Spleen (tissue), 11 donors: ENCODE results near the gene PTPRO. TPM values are rescaled to one million over a fixed set of nuclear protein-coding genes. Genes with fewer than 3 reads are reported as not detected.
A peak's percentile ranks its signal among the peaks of the same experiment; 100 is the strongest.

ENCODE experiments used
- DNase-seq: peaks from one replicate; pipeline ENCODE4 v3.0.0-alpha.2; 2020
- H3K27ac ChIP-seq, 8 donors: fragments of 200-600 bp; sonication (generic) in 7 of 8; 1 replicate in 4 of 8; 2 replicates in 4 of 8; pipeline versions ENCODE4 v1.5.0 to v1.8.0; 2016 to 2021; ENCODE audit warnings: inconsistent platforms in 4 of 8, mild to moderate bottlenecking in 4 of 8, moderate library complexity in 1 of 8
- H3K27me3 ChIP-seq, 7 donors: fragments of 200-600 bp; sonication (generic) in 6 of 7; replicated peaks in 1 of 7; 1 replicate in 4 of 7; 2 replicates in 3 of 7; pipeline versions ENCODE4 v1.5.0 to v1.8.0; 2016 to 2021; ENCODE audit warnings: inconsistent platforms in 3 of 7, mild to moderate bottlenecking in 1 of 7
- H3K36me3 ChIP-seq, 6 donors: fragments of 200-600 bp; sonication (generic) in 5 of 6; 1 replicate in 4 of 6; 2 replicates in 2 of 6; pipeline versions ENCODE4 v1.5.0 to v1.8.0; 2016 to 2021; ENCODE audit warnings: inconsistent platforms in 2 of 6
- H3K4me1 ChIP-seq, 6 donors: fragments of 200-600 bp; sonication (generic) in 5 of 6; 1 replicate in 3 of 6; 2 replicates in 3 of 6; pipeline versions ENCODE4 v1.5.0 to v1.8.0; 2016 to 2021; ENCODE audit warnings: inconsistent platforms in 3 of 6
- H3K4me3 ChIP-seq, 8 donors: fragments of 200-600 bp; sonication (generic) in 7 of 8; 1 replicate in 4 of 8; 2 replicates in 4 of 8; pipeline versions ENCODE4 v1.5.0 to v1.8.0; 2016 to 2021; ENCODE audit warnings: inconsistent platforms in 4 of 8, mild to moderate bottlenecking in 4 of 8, moderate library complexity in 2 of 8
- H3K9me3 ChIP-seq, 8 donors: fragments of 200-600 bp; sonication (generic) in 7 of 8; 1 replicate in 4 of 8; 2 replicates in 4 of 8; pipeline versions ENCODE4 v1.5.0 to v1.8.0; 2016 to 2021; ENCODE audit warnings: inconsistent platforms in 4 of 8
- POLR2A ChIP-seq, 3 donors: fragments of 450-650 bp; IDR thresholded peaks; one replicate each; pipeline ENCODE4 v1.5.1; 2017; ENCODE audit warnings: antibody characterized with exemption in 3 of 3, mild to moderate bottlenecking in 1 of 3
- POLR2AphosphoS5 ChIP-seq, 3 donors: sonication (generic); formaldehyde crosslinking; IDR thresholded peaks; one replicate each; pipeline ENCODE4 v1.5.1; 2017; ENCODE audit warnings: antibody characterized with exemption in 3 of 3
- WGBS, 5 donors: extraction: QIAGEN DNeasy Blood & Tissue Kit in 3 of 5; methylation state at CpG; one replicate each; pipeline versions ENCODE4 v1.1.5 to v1.1.7; 2013 to 2018; 5-methylcytosine and 5-hydroxymethylcytosine counted together
- intact Hi-C: fragments of 100-400 bp; cut with DNase I; formaldehyde crosslinking; loops from one replicate; pipeline ENCODE4 v1.15.0; 2023; ENCODE audit warnings: low total_unique reads
- polyA plus RNA-seq, 3 donors: library from polyadenylated mRNA; stranded (reverse); fragments of 200-250 nt; gene quantifications; one replicate each; pipeline ENCODE4 v1.2.1, GENCODE V29; 2013
- total RNA-seq, 7 donors: library from RNA; depleted of rRNA in 3 of 7; stranded (reverse); fragments of >200 nt in 3 of 7; fragmentation: NEBNext Ultra II Directional in 4 of 7; extraction: Animal tissue kit (Norgen Biotek cat#: 25700) in 4 of 7; gene quantifications; one replicate each; pipeline versions ENCODE4 v1.1.0 to v1.2.1, GENCODE V29; 2016 to 2021
- TF ChIP-seq, protein P1 (sequence below), 11 experiments: fragments of 200-600 bp in 7 of 11; fragments of 450-650 bp in 4 of 11; sonication (generic) in 4 of 11; IDR thresholded peaks in 8 of 11; conservative IDR thresholded peaks in 3 of 11; 1 replicate in 7 of 11; 2 replicates in 4 of 11; pipeline versions ENCODE4 v1.4.0 to v1.8.0; 2016 to 2021; ENCODE audit warnings: antibody characterized with exemption in 11 of 11, inconsistent platforms in 4 of 11, mild to moderate bottlenecking in 1 of 11
- donor health status: healthy with polysubstance abuse.
- donor health status: DM: no; HTN: no; CAD: no; lungs with moderate emphysema.
- donor health status: DM: no; HTN: no; CAD: no.
- donor health status: Bipolar disorder and iron deficiency.
- donor health status: healthy.
- donor health status: DM: no; HTN: no; CAD: no.
- donor health status: DM: yes; HTN: yes; CAD: no.

The PTPRO gene
- total and polyA plus RNA-seq, 10 donors, result 2.3 to 12.2 (median 5.6) TPM

DNA sequence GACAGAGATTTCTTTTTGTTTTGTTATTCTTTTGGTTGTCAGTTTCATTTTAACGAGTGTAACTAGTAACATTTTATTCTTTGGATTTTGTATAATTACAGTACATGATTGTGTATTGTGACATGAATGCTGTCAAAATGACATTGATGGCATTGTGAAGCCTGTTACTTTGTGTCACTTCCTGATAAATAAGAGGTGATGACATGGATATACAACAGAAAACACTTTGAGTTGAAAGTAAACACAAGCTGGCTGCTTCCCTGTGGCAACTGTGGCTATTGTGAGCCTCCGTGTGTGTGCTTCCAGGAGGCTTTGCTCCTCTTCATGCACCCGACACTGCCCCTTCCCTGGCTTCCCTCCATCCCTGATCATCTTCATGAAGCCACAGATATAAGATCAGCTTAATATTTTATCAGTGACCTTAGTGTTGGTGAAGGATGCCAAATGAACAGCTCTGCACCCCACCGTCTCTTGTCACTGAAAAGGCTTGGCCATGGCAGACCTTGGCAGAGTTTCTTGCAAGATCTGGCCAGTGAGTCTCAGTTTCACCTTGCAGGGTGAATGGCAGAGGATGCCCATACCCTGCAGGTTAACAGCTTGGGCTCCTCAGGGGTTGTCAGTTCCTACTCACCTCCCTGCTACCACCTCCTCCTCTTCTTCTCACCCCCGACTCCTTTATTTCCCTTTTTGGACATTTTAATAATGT, 275.0 kb downstream of the PTPRO start:
- Histone ChIP-seq H3K9me3 (no peaks in the 10 kb centered on the region), H3K27ac (no peak overlapping the region), H3K4me1 (peaks cover 0 to 36% (median 6%) of the 10 kb centered on the region in 6 donors), H3K27me3 (no peaks in the 10 kb centered on the region), H3K36me3 (peaks cover 0 to 10% (median 0%) of the 10 kb centered on the region in 6 donors), H3K4me3 (no peak overlapping the region)
- TF ChIP-seq POLR2AphosphoS5 (IDR thresholded peaks at IDR 0.05), result no peak
- TF ChIP-seq, protein P1, sequence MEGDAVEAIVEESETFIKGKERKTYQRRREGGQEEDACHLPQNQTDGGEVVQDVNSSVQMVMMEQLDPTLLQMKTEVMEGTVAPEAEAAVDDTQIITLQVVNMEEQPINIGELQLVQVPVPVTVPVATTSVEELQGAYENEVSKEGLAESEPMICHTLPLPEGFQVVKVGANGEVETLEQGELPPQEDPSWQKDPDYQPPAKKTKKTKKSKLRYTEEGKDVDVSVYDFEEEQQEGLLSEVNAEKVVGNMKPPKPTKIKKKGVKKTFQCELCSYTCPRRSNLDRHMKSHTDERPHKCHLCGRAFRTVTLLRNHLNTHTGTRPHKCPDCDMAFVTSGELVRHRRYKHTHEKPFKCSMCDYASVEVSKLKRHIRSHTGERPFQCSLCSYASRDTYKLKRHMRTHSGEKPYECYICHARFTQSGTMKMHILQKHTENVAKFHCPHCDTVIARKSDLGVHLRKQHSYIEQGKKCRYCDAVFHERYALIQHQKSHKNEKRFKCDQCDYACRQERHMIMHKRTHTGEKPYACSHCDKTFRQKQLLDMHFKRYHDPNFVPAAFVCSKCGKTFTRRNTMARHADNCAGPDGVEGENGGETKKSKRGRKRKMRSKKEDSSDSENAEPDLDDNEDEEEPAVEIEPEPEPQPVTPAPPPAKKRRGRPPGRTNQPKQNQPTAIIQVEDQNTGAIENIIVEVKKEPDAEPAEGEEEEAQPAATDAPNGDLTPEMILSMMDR (IDR thresholded peaks at IDR 0.05 in 8 of 11, conservative IDR thresholded peaks at IDR 0.05 in 3 of 11), result no peak
- no peak for TF ChIP-seq POLR2A (IDR thresholded peaks at IDR 0.05)
- DNase-seq, result no peak
- intact Hi-C loops, result no loop called here
- WGBS, 5 donors, result 65 to 79% (median 70%) methylated on average over 5 of the region's 5 CpGs

DNA sequence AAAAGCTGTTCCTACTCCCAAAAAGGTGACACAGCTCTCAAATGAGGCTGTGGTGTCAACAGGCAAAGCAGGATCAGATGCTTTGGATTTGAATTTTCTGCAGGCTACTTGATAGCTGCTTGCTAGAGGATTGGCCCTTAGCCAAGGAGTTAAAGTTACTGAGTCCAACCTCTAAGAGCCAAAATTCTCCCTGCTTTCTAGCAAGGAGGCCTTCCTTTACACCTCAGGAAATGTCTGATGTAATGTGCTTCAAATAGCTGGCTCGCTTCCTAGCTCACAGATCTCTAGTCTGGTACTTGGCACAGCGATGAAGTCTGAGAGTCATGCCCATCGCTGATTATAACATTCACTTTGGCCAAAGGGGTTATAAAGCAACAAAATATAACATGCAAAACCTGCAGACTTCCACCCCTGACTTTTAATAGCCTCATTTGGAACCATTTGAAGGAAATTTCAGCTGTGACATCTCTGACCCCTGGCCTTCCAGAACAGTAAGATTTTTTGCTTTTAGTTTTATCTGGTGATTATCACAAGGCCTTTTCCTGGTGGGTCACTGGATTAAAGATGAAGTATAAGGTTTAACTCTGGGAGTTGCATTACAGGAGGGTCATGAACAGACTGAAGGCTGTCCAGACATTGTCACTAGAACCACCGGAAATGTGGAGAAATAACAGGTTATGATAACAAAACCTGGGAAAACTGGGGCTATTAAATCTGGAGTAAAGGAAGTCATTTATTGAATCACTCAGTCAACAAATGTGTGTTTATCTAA, 277.1 kb downstream of the PTPRO start:
- Histone ChIP-seq H3K27ac (peak overlapping the region in 2 of 8 donors; percentile 0 to 4), H3K4me1 (peaks cover 0 to 36% (median 6%) of the 10 kb centered on the region in 6 donors), H3K9me3 (no peaks in the 10 kb centered on the region), H3K36me3 (peaks cover 0 to 10% (median 0%) of the 10 kb centered on the region in 6 donors), H3K4me3 (no peak overlapping the region), H3K27me3 (no peaks in the 10 kb centered on the region)
- no peak for DNase-seq
- TF ChIP-seq, protein P1 (IDR thresholded peaks at IDR 0.05 in 8 of 11, conservative IDR thresholded peaks at IDR 0.05 in 3 of 11), result no peak
- TF ChIP-seq POLR2A (IDR thresholded peaks at IDR 0.05) (no peak), POLR2AphosphoS5 (IDR thresholded peaks at IDR 0.05) (no peak)
- 45 to 62% (median 54%) methylated on average over 4 of the region's 4 CpGs for whole genome bisulfite sequencing, 5 donors
- intact Hi-C loops, result no loop called here

DNA sequence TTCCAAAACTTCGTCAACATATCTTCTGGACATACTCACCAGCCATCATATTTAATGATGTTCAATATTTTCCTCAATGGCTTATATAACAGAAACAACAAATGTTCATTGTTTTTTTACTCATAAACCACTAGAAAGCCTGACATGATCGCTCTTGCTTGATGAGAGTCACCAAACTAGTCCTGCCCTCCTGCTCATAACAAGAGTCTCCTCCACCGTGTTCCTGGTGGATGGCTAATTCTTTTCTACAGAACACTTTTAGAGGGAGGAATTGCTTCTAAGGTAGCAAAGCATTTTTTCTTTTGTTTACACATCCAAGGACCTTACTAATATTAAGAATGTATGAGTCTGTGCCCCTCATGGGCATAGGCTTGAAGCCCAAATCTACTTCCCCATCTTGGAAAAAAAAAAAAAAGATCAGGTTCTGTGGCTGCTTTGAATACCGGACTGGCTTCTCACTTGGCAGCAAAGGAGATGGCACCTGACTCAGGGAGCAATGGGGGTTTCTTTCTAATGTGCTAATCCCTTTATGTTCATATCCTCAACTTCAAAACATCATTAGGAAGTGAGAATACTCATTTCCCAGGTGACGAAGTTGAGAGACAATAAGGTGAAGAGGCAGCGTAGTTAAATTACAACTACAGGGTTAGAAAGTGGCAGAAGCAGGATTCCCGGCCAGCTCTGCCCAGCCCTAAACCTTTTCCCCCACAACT, 278.1 kb downstream of the PTPRO start:
- no peaks in the 10 kb centered on the region for H3K9me3 ChIP-seq
- H3K4me1 ChIP-seq, result peaks cover 0 to 36% (median 6%) of the 10 kb centered on the region in 6 donors
- intact Hi-C loops, result no loop called here
- peaks cover 0 to 5% (median 0%) of the 10 kb centered on the region in 7 donors for H3K27me3 ChIP-seq
- TF ChIP-seq POLR2AphosphoS5 (IDR thresholded peaks at IDR 0.05) (no peak), POLR2A (IDR thresholded peaks at IDR 0.05) (no peak)
- TF ChIP-seq, protein P1 (IDR thresholded peaks at IDR 0.05 in 8 of 11, conservative IDR thresholded peaks at IDR 0.05 in 3 of 11), result no peak
- H3K4me3 ChIP-seq, result no peak overlapping the region
- H3K36me3 ChIP-seq, result peaks cover 0 to 4% (median 0%) of the 10 kb centered on the region in 6 donors
- no peak for DNase-seq
- H3K27ac ChIP-seq, result no peak overlapping the region
- WGBS, 5 donors, result 79 to 86% (median 84%) methylated on average over 7 of the region's 7 CpGs
